ENCODE data around the gene PET100.

- TF ChIP-seq CTCF (optimal IDR thresholded peaks at IDR 0.05 in 1 of 3, IDR thresholded peaks at IDR 0.05 in 1 of 3, conservative IDR thresholded peaks at IDR 0.05 in 1 of 3; ENCODE audit: extremely low read depth in 1 of 3, insufficient read depth in 2 of 3, low read length in 3 of 3) (no peak), EZH2 (IDR thresholded peaks at IDR 0.05; ENCODE audit: low read length) (no peak)
Observed at GRCh38 chr19:7607874-7608560, 21.6 kb upstream of the PET100 start.
